ENCODE results near the gene FZR1.
A peak's percentile ranks its signal among the peaks of the same experiment; 100 is the strongest.

The FZR1 gene

DNA sequence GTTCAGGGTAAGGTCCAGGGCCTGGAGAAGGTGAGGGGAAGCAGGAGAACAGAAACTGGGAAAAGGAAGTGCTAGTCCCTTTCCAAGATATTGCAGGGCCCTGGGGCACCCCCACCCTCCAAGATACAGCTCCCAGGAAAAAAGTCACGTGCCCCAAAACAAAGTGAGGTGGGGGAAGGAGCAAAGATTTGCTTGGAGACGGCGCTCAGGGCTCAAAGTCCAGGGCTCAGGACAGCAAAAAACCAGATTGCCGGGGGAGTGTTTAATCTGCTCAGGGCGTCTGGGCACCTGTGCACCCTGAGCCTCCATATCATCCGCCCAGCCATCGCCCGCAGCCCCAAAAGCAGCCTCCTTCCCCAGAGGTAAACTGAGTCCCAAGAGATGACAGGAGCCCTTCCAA, 32.1 kb upstream of the FZR1 start:
- no peak for DNase-seq

DNA sequence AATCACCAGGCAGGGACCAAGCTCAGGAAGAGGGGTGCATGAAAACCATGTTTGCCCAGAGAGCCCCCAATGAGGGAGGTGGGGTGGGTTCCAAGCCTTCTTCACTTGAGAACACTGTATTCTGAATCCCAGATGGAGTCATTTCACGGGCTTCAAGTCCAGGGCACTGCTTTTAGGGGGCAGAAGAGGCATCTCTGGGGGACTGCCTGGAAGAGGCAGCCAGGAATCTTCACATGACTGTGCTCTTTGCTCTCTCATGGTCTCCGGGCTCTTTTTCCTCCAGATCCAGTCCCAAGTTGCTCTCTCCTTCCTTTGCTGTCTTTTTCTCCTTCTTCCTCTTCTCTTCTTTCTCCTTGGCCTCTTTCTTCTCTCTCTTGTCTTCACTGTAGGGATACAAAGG, 31.5 kb upstream of the FZR1 start:
- no peak for DNase-seq

DNA sequence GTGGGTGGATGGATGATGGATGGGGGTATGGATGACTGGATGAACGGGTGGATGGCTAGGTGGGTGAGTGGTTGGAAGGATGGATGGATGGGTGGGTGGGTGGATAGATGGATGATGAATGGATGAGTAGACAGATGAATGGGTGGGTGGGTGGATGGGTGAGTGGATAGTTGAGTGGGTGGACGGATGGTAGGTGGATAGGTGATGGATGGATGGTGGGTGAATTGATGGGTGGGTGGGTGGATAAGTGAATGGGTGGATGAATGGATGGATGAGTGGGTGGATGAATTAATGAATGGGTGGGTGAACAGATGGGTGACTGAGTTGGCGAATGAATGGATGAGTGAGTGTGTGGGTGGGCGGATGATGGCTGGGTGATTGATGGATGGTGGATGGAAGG, 30.7 kb upstream of the FZR1 start:
- DNase-seq: no peak

DNA sequence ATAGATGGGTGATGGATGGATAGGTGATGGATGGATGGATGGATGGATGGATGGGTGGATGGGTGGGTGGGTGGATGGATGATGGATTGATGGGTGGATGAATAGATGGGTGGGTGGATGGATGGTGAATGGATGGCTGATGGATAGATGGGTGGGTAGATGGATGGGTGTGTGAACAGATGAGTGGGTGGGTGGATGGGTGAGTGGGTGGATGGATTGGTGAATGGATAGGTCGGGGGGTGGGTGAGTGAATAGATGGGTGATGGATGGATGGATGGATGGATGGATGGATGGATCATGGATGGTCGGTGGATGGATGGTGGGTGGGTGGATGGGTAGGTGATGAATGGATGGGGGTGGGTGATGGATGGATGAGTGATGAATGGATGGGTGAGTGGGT, 29.3 kb upstream of the FZR1 start:
- no peak for DNase-seq

DNA sequence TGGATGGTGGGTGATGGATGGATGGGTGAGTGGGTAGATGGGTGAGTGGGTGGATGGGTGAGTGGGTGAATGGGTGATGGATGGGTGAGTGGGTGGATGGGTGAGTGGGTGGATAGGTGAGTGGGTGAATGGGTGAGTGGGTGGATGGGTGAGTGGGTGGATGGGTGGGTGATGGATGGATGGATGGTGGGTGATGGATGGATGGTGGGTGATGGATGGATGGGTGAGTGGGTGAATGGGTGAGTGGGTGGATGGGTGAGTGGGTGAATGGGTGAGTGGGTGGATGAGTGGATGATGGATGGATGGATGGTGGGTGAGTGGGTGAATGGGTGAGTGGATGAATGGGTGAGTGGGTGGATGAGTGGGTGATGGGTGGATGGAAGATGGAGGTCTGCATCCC, 28.6 kb upstream of the FZR1 start:
- DNase-seq: no peak

DNA sequence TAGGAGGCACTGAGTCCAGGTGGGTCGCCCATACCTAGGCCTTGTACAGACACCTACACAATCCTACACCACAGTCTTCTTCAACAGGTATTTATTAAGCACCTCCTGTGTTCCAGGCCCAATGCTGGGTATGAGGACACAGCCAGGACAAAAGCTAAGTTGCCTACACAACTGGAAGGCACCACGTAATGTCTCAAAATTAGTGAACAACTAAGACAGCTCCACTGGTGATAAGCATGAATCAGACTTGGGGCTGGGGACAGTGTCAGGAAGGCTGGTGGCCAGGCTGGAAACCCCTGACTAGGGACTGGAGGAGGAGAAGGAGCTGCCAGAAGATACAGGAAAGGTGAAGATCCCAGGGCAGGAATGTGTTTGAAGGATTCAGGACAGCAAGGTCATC, 28.2 kb upstream of the FZR1 start:
- no peak for DNase-seq

DNA sequence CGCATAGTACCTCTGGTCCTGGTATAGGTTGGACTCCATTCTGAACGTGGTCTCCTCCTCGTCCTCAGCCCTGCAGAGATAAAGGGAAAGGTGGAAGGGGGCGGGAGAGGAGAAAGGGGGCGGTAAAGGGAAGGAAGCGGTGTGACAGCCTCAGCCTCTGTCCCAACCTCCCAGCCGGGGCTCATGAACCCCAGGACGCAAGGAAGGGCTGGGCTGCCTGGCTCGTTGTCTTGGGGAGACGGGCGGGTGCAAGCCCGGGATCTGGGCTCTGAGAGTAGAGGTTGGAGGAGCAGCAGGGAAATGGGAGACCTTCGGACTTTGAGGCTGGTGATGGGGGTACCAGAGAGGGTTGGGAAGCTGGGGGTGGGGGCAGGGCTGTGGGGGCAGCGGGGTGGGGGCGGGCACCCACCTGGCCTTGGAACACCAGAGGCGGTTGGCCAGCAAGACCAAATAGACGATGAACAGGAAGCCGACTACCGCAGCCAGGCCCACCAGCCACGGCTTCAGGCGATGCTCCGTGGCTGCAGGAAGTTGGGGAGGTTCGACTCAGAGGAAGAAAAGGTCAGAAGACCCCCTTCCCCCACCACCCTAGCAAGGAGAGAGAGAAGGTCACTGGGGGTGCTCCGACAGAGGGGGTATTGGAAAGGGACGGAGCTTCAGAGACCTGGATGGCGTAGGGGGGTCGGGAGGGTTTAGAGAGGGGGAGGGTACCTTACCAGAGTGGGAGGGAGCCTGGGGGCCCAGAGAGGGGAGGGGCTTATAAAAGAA, 27.5 kb upstream of the FZR1 start:
- DNase-seq: peak in 1 of 2 donors; percentile 66

DNA sequence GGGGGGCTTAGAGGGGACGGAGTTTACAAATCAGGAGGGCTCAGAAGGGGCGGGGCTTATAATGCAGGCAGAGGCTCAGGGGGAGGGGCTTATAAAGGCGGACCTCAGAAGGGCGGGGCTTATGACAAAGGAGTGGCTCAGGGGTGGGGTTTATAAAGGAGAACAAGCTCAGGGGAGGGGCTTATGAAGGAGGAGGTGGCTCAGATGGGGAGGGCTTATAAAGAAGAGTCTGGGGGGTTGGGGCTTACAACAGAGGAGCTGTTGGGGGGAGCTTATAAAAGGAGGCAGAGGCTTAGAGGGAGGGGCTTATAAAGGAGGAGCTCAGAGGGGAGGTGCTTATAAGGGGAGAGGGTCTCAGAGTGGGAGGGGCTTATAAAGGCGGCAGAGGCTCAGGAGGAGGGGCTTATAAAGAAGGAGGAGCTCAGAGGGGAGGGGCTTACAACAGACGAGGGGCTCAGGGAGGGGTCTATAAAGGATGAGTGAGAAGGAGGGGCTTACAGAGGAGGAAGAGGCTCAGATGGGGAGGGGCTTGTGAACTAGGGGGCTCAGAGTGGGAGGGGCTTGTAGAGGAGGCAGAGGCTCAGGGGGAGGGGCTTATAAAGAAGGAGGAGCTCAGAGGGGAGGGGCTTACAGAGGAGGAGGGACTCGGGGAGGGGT, 26.8 kb upstream of the FZR1 start:
- DNase-seq: peak in 1 of 2 donors; percentile 93

DNA sequence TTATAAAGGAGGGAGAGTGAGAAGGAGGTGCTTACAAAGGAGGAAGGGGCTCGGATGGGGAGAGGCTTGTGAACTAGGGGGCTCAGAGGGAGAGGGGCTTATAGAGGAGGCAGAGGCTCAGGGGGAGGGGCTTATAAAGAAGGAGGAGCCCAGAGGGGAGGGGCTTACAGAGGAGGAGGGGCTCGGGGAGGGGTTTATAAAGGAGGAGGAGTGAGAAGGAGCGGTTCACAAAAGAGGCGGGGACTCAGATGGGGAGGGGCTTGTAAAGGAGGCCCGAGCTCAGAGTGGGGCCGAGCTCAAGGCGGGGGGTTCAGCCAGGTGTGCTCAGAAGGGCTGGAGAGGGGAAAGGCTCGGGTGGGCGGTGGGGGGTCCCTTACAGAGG, 26.3 kb upstream of the FZR1 start:
- DNase-seq: no peak

DNA sequence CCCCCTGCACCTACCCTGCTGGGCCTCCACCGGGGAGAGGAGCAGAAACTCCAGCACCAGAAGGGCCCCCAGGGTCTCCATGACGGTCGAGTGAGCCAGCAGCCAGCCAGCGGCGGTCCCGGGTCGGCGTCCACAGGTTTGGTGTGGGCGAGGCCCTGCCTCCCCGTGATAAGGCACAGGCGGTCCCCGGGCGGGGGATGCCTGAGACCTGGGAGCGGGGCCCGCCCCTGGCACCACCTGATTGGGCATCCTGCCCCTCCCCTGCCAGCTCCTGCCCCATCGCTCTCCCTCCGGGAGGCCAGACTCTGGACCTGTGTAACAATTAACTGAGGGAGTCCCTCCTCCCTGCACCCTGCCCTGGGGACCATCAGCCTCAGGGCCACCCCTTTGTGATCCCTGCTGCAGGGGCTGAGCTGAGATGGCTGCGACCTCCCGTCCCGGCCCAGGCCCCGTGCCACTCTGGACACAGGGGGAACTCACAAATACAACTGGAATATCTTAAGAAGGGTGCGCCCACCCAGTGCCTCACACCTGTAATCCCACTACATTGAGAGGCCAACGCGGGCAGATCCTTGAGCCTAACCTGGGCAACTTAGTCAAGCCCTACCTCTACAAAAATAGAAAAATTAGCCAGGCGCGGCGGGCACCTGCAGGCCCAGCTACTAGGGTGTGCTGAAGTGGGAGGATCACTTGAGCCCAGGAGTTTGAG, 25.6 kb upstream of the FZR1 start, which contains the start of gene SMIM24:
Gene SMIM24, minus strand, starts transcription at position 143 of the 709 bp plus-strand sequence. Its CDS starts 62 bp downstream, at position 81.
- no peak for DNase-seq

DNA sequence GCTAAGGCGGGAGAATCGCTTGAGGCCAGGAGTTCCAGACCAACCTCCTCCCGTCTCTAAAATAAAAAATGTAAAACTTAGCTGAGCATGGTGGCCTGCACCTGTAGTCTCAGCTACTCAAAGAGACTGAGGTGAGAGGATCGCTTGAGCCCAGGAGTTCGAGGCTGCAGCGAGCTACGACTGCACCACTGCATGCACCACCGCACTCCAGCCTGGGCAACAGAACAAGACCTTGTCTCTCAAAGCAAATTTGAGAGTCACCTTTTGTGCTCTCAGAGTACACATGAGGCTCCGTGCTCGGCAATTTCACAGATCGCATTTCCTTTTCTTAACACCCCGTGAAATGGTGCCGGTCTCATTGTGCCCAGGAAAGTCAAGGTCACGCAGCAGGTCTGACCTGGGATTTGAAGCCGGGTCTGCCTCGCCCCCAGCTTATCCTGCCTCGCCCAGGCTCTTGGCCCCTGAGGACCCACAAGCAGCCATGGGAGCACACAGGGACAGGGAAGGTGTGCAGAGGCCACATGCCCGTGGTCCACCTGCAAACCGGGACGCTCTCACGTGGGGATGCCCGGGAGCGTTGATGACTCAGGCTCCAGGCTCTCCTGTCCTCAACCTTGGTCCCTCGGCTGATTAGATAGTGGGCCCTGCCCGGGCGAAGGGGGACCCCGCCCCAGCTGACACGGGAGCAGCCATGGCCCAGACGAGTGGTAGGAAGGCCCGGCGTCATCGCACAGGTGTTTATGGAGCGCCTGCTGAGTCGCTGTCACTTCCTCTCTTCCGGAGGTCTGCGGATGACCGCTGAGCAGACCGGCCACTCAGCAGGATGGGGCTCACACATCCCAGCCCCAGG, 24.6 kb upstream of the FZR1 start:
- no peak for DNase-seq

DNA sequence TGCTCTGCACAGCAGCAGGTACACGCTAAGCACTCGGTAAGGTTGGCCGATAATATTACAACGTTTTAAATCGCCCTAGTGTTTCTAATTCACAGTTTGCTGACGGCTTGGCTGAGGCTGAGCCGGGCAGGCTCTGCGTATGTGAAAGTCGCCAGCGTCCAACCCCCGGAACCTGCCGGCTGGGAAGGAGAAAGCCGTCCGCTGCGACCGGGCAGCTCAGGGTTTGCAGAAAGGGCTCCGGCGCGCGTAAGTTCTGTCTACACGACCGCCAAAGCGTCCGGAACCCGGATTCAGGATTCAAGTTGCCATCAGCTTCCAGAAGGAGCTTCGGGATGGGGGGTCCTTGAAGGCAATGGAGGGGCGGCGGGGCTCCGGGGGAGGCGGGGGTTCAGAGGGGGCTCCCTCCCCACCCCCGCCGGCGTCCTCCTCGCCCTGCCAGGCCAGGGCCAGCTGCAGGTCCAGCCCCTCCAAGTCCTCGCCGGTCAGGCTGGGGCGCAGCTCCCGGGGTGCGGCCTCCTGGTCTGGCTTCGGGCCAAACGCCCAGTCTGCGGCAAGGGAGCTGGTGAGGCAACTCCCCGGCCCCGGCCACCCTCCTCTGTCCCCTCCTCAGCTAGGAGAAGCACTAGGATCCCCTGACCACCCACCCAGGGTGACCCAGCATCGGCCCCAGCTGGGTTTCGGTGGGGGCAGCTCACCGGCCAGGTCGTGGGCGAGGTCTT, 23.4 kb upstream of the FZR1 start:
- DNase-seq: no peak

DNA sequence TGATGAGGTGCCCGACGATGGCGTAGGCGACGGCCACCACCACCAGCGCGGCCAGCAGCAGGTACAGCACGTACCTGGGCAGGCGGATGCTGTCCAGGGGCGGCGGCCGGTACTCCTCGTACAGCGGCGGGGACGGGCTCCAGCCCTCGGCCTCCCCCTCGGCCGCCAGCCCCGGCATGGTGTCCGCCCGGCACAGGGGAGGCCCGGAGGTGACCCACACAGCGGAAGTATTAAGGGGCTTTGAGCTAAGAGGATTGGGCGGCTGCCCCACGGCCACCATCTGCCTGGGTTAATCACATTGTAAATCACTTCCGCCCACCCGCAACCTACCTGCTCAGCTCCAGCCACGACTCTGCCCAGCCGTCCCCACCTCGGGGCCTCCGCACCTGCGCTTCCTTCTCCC, 22.9 kb upstream of the FZR1 start, which contains the start of gene SMIM44:
Gene SMIM44, minus strand, starts transcription at position 216 of the 403 bp plus-strand sequence. Its CDS starts 38 bp downstream, at position 178.
- no peak for DNase-seq

DNA sequence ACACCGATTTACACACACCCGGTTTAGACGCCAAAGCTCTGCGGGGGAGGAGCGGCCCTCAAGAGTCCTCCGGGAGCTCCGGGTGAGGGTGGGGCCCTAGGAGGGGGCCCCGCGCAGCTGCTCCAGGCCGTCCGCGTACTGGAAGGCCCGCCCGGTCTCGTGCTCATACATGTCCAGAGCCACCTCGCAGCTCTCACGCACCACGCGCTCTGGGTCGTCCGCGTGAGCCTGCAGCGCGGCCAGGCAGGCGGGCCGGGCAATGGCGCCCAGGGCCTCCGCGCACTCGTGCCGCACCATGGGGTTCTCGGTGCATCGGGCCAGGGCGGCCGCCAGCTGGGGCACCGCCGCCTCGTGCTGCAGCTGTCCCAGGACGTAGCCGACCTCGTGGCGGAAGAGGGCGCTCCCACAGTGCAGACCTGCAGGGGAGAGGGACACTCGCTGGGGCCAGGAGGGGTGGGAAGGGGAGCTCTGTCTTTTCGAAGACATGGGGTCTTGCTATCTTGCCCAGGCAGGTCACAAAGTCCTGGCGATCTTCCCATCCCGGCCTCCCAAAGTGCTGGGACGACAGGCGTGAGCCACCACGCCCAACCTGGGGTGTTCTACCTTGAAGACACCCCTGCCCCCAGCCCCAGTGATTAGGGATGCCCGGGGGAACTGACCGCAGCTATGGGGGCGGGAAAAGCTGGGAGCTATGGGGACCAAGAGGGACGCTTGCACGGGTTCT, 14.6 kb upstream of the FZR1 start:
- no peak for DNase-seq

DNA sequence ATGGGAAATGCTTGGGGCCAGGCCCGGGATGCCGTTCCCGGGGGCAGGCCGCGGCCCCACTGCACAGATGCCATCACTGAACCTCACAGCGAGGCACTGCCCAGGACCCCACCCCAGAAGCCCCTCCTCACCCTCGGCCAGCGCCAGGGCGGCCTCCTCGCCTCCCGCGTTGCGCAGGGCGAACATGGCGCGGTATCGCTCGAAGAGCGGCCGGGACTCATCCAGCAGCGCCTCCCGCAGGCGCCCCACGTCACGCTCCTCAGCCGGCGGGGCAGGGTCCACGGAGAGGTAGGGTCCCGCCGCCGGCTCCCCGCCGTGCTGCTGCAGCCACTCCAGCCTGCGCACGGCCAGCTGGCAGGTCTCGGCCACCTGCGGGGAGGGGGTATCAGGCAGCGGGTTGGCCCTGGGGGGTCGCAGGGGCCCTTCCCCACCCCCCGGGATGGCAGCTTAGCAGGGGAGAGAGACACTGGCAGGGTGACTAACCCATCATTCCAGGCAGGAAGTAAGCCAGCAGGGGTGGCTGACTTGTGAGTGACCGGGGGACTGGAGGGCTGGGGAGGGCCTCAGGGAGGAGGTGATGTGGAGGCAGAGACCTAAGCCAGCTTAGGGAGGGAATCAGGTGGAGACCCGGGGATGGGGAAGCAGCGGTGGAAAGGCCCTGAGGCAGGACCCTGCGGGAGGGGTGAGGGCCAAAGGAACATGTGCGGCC, 13.8 kb upstream of the FZR1 start:
- no peak for DNase-seq

DNA sequence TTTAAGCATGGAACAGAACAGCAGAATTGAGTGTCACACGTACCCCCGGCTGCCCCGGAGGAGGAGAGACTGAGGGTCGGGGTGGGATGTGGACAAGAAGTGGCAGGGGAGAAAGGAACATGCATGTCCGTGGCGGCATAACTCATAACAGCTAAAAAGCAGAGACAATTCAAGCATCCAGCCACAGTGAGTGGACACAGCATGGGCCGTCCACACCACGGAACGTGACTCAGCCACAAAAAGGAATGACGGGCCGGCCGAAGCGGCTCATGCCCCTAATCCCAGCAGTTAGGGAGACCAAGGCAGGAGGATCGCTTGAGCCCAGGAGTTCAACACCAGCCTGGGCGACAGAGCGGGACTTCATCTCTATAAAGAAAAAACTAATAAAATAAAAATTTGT, 13.2 kb upstream of the FZR1 start:
- DNase-seq: no peak

DNA sequence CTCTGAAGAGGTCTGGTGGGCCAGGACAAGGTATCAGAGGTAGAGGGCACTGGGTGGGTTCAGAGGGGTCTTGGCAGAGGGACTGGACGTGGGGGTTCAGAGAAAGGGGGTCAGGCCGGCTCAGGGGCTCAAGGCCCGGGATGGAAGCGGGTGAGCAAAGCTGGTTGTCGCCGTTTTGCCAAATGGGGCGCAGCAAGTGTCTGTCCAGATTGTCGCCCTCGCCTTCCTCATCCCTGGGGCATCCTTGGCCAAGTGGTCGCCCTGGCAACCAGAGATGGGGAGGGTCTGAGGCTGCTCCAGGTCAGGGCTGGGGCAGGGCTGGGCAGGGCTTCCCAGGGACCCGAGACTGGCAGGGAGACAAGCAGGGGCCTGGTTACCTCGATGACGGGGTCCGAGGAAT, 12.5 kb upstream of the FZR1 start:
- no peak for DNase-seq

DNA sequence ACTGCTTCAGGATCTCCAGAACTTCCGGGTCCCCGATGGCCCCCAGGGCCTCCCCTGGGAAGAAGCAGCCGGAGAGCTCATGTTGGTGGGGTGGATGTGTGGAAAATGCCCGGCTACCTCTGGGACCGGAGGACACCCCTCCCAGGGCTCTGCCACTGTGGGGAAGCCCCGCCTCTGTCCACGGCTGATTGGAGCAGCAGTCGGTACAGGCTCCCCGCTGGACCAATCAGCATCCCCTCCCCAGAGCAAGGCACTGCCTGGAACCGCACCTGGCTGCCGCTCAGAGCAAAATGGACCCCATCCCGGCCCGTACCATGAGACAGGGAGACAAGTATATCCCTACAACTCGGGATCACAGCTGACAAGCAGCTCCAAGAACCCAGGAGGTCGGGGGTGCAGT, 12.1 kb upstream of the FZR1 start:
- no peak for DNase-seq

DNA sequence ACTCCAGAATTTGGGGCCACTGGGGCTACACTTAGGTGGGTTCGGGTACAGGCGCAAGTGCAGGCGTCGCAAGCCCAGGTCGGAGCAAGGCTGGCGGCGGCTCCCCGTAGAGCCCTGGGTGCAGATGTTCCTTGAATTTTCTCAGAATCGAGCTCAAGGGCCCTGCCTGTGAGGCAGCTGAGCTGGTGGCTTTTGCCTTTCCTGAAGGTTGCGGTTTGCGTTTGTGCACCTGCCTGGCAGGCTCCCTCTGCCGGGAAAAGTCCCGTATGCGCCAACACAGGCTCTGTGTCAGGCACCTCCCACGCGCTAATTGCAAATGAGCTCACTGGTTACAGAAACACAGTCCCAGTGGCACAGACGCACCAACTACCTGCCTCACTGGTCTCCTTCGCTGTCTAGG, 11.6 kb upstream of the FZR1 start:
- no peak for DNase-seq

DNA sequence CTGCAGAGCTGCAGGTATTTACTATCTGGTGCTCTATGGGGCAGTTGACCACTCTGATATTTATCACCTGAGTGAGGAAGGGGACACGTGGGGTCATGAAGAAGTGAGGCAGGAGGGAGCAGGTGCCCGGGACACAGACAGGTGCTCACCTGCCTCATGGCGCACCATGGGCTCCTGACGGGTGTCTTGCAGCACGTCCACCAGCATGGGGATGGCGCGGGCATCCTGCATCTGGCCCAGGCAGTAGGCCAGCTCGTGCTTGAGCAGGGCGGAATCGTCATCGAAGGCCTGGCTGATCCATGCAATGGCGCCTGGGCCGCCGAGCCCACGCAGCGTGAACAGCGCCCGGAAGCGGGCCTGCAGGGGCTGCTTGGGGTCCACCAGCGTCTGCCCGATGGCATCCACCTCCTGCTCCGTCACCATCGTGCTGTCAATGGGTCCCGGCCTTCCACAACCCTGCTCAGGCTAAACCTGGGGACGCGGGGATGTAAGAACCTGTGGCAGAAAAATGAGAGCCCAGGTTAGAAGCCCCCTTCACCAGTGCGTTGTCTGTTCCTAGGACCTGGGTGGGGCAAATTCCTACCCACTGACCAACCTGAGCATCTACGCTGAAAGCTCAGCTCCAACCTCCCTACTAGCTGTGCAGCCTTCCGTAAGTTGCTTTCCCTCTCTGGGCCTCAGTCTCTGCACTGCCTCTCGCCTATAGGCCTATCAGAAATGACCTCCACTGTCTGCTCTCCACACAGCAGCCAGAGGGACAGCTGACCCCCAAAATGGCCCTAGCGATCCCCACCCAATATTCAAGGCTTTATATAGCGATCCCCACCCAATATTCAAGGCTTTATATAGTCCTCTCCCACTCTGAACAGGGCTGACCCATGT, 9.5 kb upstream of the FZR1 start:
- no peak for DNase-seq

Measured in bone marrow (tissue), 2 donors.